CD14-positive monocyte (primary cell): ENCODE results near the gene COPG2. TPM values are rescaled to one million over a fixed set of nuclear protein-coding genes. Genes with fewer than 3 reads are reported as not detected.

ENCODE experiments used
- DNase-seq, 3 donors: peaks; one replicate each; pipeline ENCODE4 v3.0.0-alpha.2; 2011 to 2022
- H2AFZ ChIP-seq: 2 replicates; pipeline ENCODE4 v1.6.0; 2012; ENCODE audit warnings: mild to moderate bottlenecking, low read depth, low read length, inconsistent platforms; ENCODE audit not compliant: insufficient read depth, poor library complexity, severe bottlenecking
- H3K27ac ChIP-seq, 2 donors: 1 replicate in 1 of 2; 2 replicates in 1 of 2; pipeline ENCODE4 v1.5.1; 2012 to 2013; ENCODE audit warnings: low read length in 2 of 2, control low read depth in 1 of 2, inconsistent platforms in 1 of 2, low read depth in 1 of 2, mild to moderate bottlenecking in 1 of 2
- H3K27me3 ChIP-seq, 2 donors: one replicate each; pipeline versions ENCODE4 v1.6.0 to v1.6.1; 2011 to 2013; ENCODE audit warnings: low read length in 2 of 2; ENCODE audit not compliant: control insufficient read depth in 2 of 2, insufficient read depth in 2 of 2
- H3K36me3 ChIP-seq, 2 donors: replicated peaks in 1 of 2; 1 replicate in 1 of 2; 2 replicates in 1 of 2; pipeline versions ENCODE4 v1.5.1 to v1.6.1; 2012 to 2013; ENCODE audit warnings: low read length in 2 of 2, control low read depth in 1 of 2, inconsistent platforms in 1 of 2, mild to moderate bottlenecking in 1 of 2; ENCODE audit not compliant: insufficient read depth in 2 of 2, control insufficient read depth in 1 of 2
- H3K4me1 ChIP-seq, 2 donors: 1 replicate in 1 of 2; 2 replicates in 1 of 2; pipeline versions ENCODE4 v1.5.1 to v1.6.1; 2012 to 2013; ENCODE audit warnings: low read length in 2 of 2, control low read depth in 1 of 2, inconsistent platforms in 1 of 2, mild to moderate bottlenecking in 1 of 2, moderate library complexity in 1 of 2; ENCODE audit not compliant: insufficient read depth in 2 of 2, control insufficient read depth in 1 of 2
- H3K4me2 ChIP-seq: replicated peaks from 2 replicates; pipeline ENCODE3; 2012; ENCODE audit warnings: low read length, moderate library complexity, mild to moderate bottlenecking; ENCODE audit not compliant: poor library complexity, severe bottlenecking; ENCODE audit errors: extremely low read depth
- H3K4me3 ChIP-seq, 3 experiments: fragments of 200-600 bp in 1 of 3; sonication (generic) in 1 of 3; replicated peaks in 1 of 3; 1 replicate in 2 of 3; 2 replicates in 1 of 3; pipeline ENCODE4 v1.5.1; 2011 to 2013; ENCODE audit warnings: low read length in 3 of 3, mild to moderate bottlenecking in 3 of 3, control low read depth in 2 of 3, low read depth in 2 of 3, inconsistent platforms in 1 of 3, moderate library complexity in 1 of 3
- H3K79me2 ChIP-seq: 2 replicates; pipeline ENCODE4 v1.6.0; 2012; ENCODE audit warnings: mild to moderate bottlenecking, control low read depth, inconsistent platforms, low read length, moderate library complexity; ENCODE audit not compliant: insufficient read depth
- H3K9ac ChIP-seq: 2 replicates; pipeline ENCODE4 v1.6.0; 2017; ENCODE audit warnings: low read length, mild to moderate bottlenecking; ENCODE audit not compliant: insufficient read depth, poor library complexity, severe bottlenecking
- H3K9me3 ChIP-seq, 2 donors: replicated peaks in 1 of 2; 1 replicate in 1 of 2; 2 replicates in 1 of 2; pipeline versions ENCODE4 v1.5.1 to v1.6.1; 2012 to 2013; ENCODE audit warnings: low read length in 2 of 2, control low read depth in 1 of 2; ENCODE audit not compliant: control insufficient read depth in 1 of 2, insufficient read depth in 1 of 2
- H4K20me1 ChIP-seq: 2 replicates; pipeline ENCODE4 v1.6.0; 2012; ENCODE audit warnings: mild to moderate bottlenecking, low read length, control low read depth, moderate library complexity; ENCODE audit not compliant: insufficient read depth
- H3K27ac Mint-ChIP-seq, 7 donors: one replicate each; pipeline ENCODE4 v1.8.0; 2020; ENCODE audit warnings: mild to moderate bottlenecking in 7 of 7, mixed read lengths in 7 of 7, moderate library complexity in 6 of 7, inconsistent platforms in 2 of 7
- H3K27me3 Mint-ChIP-seq, 3 donors: one replicate each; pipeline ENCODE4 v1.8.0; 2021 to 2022; ENCODE audit warnings: low read depth in 3 of 3, mild to moderate bottlenecking in 3 of 3, mixed read lengths in 3 of 3, moderate library complexity in 3 of 3, inconsistent platforms in 1 of 3
- H3K36me3 Mint-ChIP-seq, 2 donors: one replicate each; pipeline ENCODE4 v1.8.0; 2020; ENCODE audit warnings: mixed read lengths in 2 of 2, inconsistent platforms in 1 of 2, mild to moderate bottlenecking in 1 of 2
- H3K4me1 Mint-ChIP-seq: one replicate; pipeline ENCODE4 v1.8.0; 2020; ENCODE audit warnings: mild to moderate bottlenecking, mixed read lengths
- H3K4me3 Mint-ChIP-seq, 2 donors: one replicate each; pipeline ENCODE4 v1.8.0; 2020; ENCODE audit warnings: mild to moderate bottlenecking in 2 of 2, mixed read lengths in 2 of 2, moderate library complexity in 1 of 2
- H3K9me3 Mint-ChIP-seq, 7 donors: one replicate each; pipeline ENCODE4 v1.8.0; 2020 to 2022; ENCODE audit warnings: mixed read lengths in 7 of 7, mild to moderate bottlenecking in 6 of 7, moderate library complexity in 6 of 7, inconsistent platforms in 2 of 7
- WGBS: methylation state at CpG from one replicate; pipeline ENCODE4 v1.1.5; 2013; ENCODE audit warnings: missing lambda C conversion rate; ENCODE audit not compliant: insufficient coverage; 5-methylcytosine and 5-hydroxymethylcytosine counted together
- intact Hi-C, 2 donors: fragments of 100-400 bp; cut with micrococcal nuclease; formaldehyde crosslinking; loops; one replicate each; pipeline versions ENCODE4 v1.15.0 to v1.15.1; 2023
- polyA plus RNA-seq, 3 donors: library from polyadenylated mRNA; depleted of rRNA in 1 of 3; unstranded in 2 of 3; stranded (reverse) in 1 of 3; fragments of 300-500 nt in 2 of 3; fragments of >200 nt in 1 of 3; fragmentation: Illumina TruSeq in 2 of 3; gene quantifications; 1 replicate in 2 of 3; 2 replicates in 1 of 3; pipeline ENCODE4 v1.2.3, GENCODE V29; 2012 to 2021
- TF ChIP-seq, protein P1 (sequence below): fragments of 200-600 bp; IDR thresholded peaks from one replicate; pipeline ENCODE4 v1.8.0; 2022; ENCODE audit warnings: antibody characterized with exemption, mild to moderate bottlenecking

COPG2 gene
- polyA plus RNA-seq, 3 donors: 2.7 to 10.3 (median 9.6) TPM

DNA sequence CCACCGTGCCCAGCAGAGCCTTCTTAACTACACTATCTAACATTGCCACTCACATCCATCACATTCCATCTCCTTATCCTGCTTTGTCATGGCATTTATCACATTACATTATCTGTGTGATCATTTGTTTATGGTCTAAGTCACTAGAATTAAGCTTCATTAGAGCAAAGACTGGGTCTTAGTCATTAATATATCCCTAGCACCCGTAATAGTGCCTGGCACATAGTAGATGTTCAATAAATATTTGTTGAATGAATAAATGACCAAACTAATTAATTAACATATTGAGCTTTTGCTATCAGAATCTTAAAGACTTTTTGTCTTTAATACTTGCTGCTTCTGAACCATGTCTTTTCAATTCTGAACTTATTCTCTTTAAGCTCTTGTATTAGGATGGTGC is 5.9 kb upstream of the COPG2 start:
- Mint-ChIP-seq H3K27me3 (peaks cover 0 to 3% (median 0%) of the 10 kb centered on the region in 3 donors), H3K27ac (no peak overlapping the region), H3K36me3 (no peaks in the 10 kb centered on the region), H3K4me3 (no peak overlapping the region), H3K4me1 (peaks cover 14% of the 10 kb centered on the region), H3K9me3 (no peaks in the 10 kb centered on the region)
- H3K4me1 ChIP-seq: peaks cover 8 to 13% of the 10 kb centered on the region in 2 donors
- H3K79me2 ChIP-seq: no peaks in the 10 kb centered on the region
- TF ChIP-seq, protein P1, sequence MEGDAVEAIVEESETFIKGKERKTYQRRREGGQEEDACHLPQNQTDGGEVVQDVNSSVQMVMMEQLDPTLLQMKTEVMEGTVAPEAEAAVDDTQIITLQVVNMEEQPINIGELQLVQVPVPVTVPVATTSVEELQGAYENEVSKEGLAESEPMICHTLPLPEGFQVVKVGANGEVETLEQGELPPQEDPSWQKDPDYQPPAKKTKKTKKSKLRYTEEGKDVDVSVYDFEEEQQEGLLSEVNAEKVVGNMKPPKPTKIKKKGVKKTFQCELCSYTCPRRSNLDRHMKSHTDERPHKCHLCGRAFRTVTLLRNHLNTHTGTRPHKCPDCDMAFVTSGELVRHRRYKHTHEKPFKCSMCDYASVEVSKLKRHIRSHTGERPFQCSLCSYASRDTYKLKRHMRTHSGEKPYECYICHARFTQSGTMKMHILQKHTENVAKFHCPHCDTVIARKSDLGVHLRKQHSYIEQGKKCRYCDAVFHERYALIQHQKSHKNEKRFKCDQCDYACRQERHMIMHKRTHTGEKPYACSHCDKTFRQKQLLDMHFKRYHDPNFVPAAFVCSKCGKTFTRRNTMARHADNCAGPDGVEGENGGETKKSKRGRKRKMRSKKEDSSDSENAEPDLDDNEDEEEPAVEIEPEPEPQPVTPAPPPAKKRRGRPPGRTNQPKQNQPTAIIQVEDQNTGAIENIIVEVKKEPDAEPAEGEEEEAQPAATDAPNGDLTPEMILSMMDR: no peak
- DNase-seq: no peak
- H3K4me3 ChIP-seq: no peak overlapping the region
- no peak overlapping the region for H3K27ac ChIP-seq
- H2AFZ ChIP-seq: no peak overlapping the region
- no peak overlapping the region for H3K9ac ChIP-seq
- H3K4me2 ChIP-seq: no peak overlapping the region
- H3K9me3 ChIP-seq: no peaks in the 10 kb centered on the region
- WGBS: no CpG with 5 or more reads among the region's 2 CpGs
- H4K20me1 ChIP-seq: no peaks in the 10 kb centered on the region
- no peaks in the 10 kb centered on the region for H3K27me3 ChIP-seq
- intact Hi-C loops: no loop called here
- no peaks in the 10 kb centered on the region for H3K36me3 ChIP-seq

DNA sequence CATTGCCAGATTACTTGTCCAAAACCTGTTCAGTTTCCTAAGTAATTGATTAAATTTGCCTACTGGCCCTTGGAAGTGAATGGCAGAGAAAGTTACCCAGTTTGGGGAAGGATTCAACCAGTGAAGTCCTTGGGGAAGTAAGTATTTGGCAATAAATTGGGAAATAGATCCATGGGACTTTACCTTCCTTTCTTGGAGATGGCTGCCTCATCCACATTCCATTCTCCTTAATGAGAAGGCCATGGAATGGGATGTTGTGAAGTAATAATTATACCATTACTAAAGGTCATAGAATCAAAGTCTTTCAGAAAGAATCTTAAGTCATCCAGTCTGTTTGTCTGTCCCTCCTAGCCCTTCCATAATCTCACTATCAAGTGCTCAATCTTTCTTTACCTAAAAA is 4.5 kb upstream of the COPG2 start:
- H3K79me2 ChIP-seq: peaks cover under 1% of the 10 kb centered on the region
- H3K4me3 ChIP-seq: no peak overlapping the region
- no peak overlapping the region for H3K27ac ChIP-seq
- H3K9ac ChIP-seq: no peak overlapping the region
- Mint-ChIP-seq H3K4me3 (no peak overlapping the region), H3K9me3 (no peaks in the 10 kb centered on the region), H3K36me3 (no peaks in the 10 kb centered on the region), H3K27me3 (peaks cover 0 to 1% (median 0%) of the 10 kb centered on the region in 3 donors), H3K27ac (no peak overlapping the region), H3K4me1 (peaks cover 19% of the 10 kb centered on the region)
- no peaks in the 10 kb centered on the region for H3K27me3 ChIP-seq
- no peaks in the 10 kb centered on the region for H3K9me3 ChIP-seq
- H3K4me1 ChIP-seq: peaks cover 13 to 19% of the 10 kb centered on the region in 2 donors
- no peaks in the 10 kb centered on the region for H4K20me1 ChIP-seq
- TF ChIP-seq, protein P1: no peak
- H3K4me2 ChIP-seq: no peak overlapping the region
- DNase-seq: peak in 1 of 3 donors; percentile 7
- no peak overlapping the region for H2AFZ ChIP-seq
- intact Hi-C loops: no loop called here
- H3K36me3 ChIP-seq: no peaks in the 10 kb centered on the region
